ENCODE measurements around the gene TP63.

Gene TP63

GRCh38 chr3:189695400-189695799, 64.2 kb downstream of the TP63 start:
- no peaks in the 10 kb centered on the region for H3K9me3 ChIP-seq (ENCODE audit: control insufficient read depth, low read length)
- H3K9ac ChIP-seq, result no peak overlapping the region
- no peaks in the 10 kb centered on the region for H3K4me1 ChIP-seq
- no peak overlapping the region for H2AFZ ChIP-seq
- H3K27me3 ChIP-seq (ENCODE audit: control insufficient read depth, insufficient read depth, low read length), result no peaks in the 10 kb centered on the region
- TF ChIP-seq CTCF (IDR thresholded peaks at IDR 0.05), result no peak
- no peaks in the 10 kb centered on the region for H3K36me3 ChIP-seq (ENCODE audit: control insufficient read depth, insufficient read depth, low read length)
- no peaks in the 10 kb centered on the region for H3K79me2 ChIP-seq
- no peak overlapping the region for H3K4me2 ChIP-seq (ENCODE audit: low read length)
- H3K4me3 ChIP-seq (ENCODE audit: low read depth, low read length), result no peak overlapping the region
- H3K27ac ChIP-seq, result no peak overlapping the region

- H3K27me3 ChIP-seq (ENCODE audit: control insufficient read depth, insufficient read depth, low read length), result no peaks in the 10 kb centered on the region
- no peak overlapping the region for H3K4me3 ChIP-seq (ENCODE audit: low read depth, low read length)
- no peaks in the 10 kb centered on the region for H3K4me1 ChIP-seq
- H3K9ac ChIP-seq, result no peak overlapping the region
- H3K4me2 ChIP-seq (ENCODE audit: low read length), result no peak overlapping the region
- no peaks in the 10 kb centered on the region for H3K36me3 ChIP-seq (ENCODE audit: control insufficient read depth, insufficient read depth, low read length)
- H3K9me3 ChIP-seq (ENCODE audit: control insufficient read depth, low read length), result no peaks in the 10 kb centered on the region
- H3K27ac ChIP-seq, result no peak overlapping the region
- no peak for TF ChIP-seq CTCF (IDR thresholded peaks at IDR 0.05)
- H2AFZ ChIP-seq, result no peak overlapping the region
- no peaks in the 10 kb centered on the region for H3K79me2 ChIP-seq
Observed at GRCh38 chr3:189698811-189699210, 67.6 kb downstream of the TP63 start.

GRCh38 chr3:189699885-189700284, 68.7 kb downstream of the TP63 start:
- H3K36me3 ChIP-seq (ENCODE audit: control insufficient read depth, insufficient read depth, low read length), result no peaks in the 10 kb centered on the region
- TF ChIP-seq CTCF (IDR thresholded peaks at IDR 0.05), result no peak
- H3K4me2 ChIP-seq (ENCODE audit: low read length), result no peak overlapping the region
- no peaks in the 10 kb centered on the region for H3K4me1 ChIP-seq
- no peaks in the 10 kb centered on the region for H3K9me3 ChIP-seq (ENCODE audit: control insufficient read depth, low read length)
- no peak overlapping the region for H3K9ac ChIP-seq
- H3K27ac ChIP-seq, result no peak overlapping the region
- H3K4me3 ChIP-seq (ENCODE audit: low read depth, low read length), result no peak overlapping the region
- H3K79me2 ChIP-seq, result no peaks in the 10 kb centered on the region
- no peaks in the 10 kb centered on the region for H3K27me3 ChIP-seq (ENCODE audit: control insufficient read depth, insufficient read depth, low read length)
- no peak overlapping the region for H2AFZ ChIP-seq

- no peak overlapping the region for H3K27ac ChIP-seq
- H3K36me3 ChIP-seq (ENCODE audit: control insufficient read depth, insufficient read depth, low read length), result no peaks in the 10 kb centered on the region
- H3K4me3 ChIP-seq (ENCODE audit: low read depth, low read length), result no peak overlapping the region
- no peak overlapping the region for H2AFZ ChIP-seq
- no peaks in the 10 kb centered on the region for H3K4me1 ChIP-seq
- H3K4me2 ChIP-seq (ENCODE audit: low read length), result no peak overlapping the region
- no peaks in the 10 kb centered on the region for H3K9me3 ChIP-seq (ENCODE audit: control insufficient read depth, low read length)
- TF ChIP-seq CTCF (IDR thresholded peaks at IDR 0.05), result no peak
- H3K9ac ChIP-seq, result no peak overlapping the region
- H3K79me2 ChIP-seq, result no peaks in the 10 kb centered on the region
- no peaks in the 10 kb centered on the region for H3K27me3 ChIP-seq (ENCODE audit: control insufficient read depth, insufficient read depth, low read length)
Observed at GRCh38 chr3:189702066-189702646, 71.0 kb downstream of the TP63 start.

GRCh38 chr3:189703865-189704264, 72.7 kb downstream of the TP63 start:
- H3K4me1 ChIP-seq, result no peaks in the 10 kb centered on the region
- no peak for TF ChIP-seq CTCF (IDR thresholded peaks at IDR 0.05)

More at GRCh38 chr3:189703865-189704264, 72.7 kb downstream of the TP63 start:
- Histone ChIP-seq H3K27me3 (ENCODE audit: control insufficient read depth, insufficient read depth, low read length) (no peaks in the 10 kb centered on the region), H3K79me2 (no peaks in the 10 kb centered on the region), H3K9me3 (ENCODE audit: control insufficient read depth, low read length) (no peaks in the 10 kb centered on the region), H3K4me2 (ENCODE audit: low read length) (no peak overlapping the region), H3K4me3 (ENCODE audit: low read depth, low read length) (no peak overlapping the region), H3K9ac (no peak overlapping the region), H3K27ac (no peak overlapping the region), H2AFZ (no peak overlapping the region), H3K36me3 (ENCODE audit: control insufficient read depth, insufficient read depth, low read length) (no peaks in the 10 kb centered on the region)
